Left kidney (tissue), 2 donors: Measurements from ENCODE around the gene WFIKKN1. TPM values are rescaled to one million over a fixed set of nuclear protein-coding genes. Genes with fewer than 3 reads are reported as not detected.
"Not testable (repeated sequence)": the region's sequence is repeated elsewhere in the genome, so short reads cannot be mapped to it uniquely, and the experiment has no call there.

Experiments
- DNase-seq: peaks from one replicate; pipeline ENCODE4 v3.0.0-alpha.2; 2013
- polyA plus RNA-seq: library from polyadenylated mRNA; unstranded; fragments of 120-200 nt; gene quantifications from one replicate; pipeline ENCODE4 v1.2.1, GENCODE V29; 2013; ENCODE audit not compliant: insufficient read length

WFIKKN1 gene
- polyA plus RNA-seq, 1 donor = 1.5 TPM

DNA sequence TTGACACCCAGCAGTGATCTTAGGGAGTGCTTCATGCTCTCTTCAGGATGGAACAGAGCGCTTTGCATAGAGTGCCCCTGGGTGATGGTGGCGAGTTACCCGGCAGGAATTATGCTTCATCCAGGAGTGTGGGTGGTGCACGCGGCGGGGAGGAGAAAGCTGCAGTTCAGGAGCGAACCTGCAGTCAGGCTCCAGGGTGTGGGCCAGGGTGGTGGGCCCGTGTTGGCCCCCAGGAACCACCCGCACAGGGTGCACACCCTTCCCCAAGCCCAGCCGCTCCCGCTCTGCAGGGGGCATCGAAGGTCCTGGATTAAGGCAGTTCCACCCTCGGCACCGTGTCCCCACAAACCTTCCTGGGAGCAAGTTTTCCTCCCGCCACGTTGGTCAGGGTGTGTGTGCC, 37.0 kb upstream of the WFIKKN1 start:
- no peak for DNase-seq

DNA sequence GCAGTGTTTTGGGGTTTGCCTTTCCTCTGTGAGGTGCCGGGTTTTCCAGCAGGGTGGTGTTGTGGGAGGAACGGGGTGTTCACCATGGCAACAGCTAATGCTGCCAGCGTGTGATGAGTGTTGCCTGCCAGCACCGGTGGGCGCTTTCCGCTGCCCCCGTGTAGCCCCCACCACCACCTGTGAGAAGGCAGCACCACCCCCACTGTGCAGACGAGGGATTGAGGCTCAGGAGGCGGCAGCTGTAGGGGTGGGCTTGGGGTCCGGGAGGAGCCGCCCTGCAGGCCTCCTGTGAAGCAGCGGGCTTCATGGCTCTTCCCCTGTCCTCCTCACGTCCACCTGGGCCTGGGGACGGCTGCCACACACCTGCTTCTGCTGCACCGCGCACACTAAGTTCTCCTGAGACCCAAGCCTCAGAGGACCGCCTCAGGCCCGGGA, 35.7 kb upstream of the WFIKKN1 start:
- DNase-seq = no peak

DNA sequence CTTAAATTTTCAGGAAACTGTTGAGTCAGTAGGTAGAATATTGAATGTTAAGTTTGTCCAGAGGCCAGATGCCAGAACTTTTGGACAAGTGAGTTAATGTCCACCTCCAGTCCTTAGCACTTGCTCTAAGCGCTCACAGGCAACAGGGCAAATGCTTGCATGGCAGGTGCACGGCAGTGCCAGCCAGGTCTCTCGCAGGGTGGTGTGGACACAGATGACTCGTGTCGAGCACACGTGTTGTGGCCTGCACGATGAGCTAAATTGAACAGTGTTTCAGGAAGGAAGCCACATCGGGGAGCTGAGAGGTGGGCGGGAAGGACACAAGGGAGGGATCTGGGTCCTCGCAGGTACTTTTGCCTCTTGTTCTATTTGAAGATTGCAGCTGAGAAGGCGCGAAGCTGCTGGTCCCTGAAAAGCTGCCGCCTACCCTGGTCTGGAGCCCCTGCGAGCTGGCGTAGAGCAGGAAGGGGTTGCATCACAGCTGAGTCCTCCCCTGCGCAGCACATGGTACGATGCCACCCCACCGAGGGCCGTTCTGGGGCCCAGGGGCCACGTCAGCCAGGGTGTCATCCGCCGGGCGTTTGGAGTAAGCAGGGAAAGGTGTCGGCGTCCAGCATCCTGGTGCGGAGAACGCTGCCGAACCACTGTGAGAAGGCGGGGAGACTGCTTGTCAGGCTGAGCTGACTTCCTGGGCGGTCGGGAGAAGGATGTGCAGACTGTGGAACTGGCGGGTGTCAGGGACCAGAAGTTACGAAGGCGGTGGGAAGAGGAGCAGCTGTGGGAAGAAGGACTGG, 34.6 kb upstream of the WFIKKN1 start:
- DNase-seq = no peak

DNA sequence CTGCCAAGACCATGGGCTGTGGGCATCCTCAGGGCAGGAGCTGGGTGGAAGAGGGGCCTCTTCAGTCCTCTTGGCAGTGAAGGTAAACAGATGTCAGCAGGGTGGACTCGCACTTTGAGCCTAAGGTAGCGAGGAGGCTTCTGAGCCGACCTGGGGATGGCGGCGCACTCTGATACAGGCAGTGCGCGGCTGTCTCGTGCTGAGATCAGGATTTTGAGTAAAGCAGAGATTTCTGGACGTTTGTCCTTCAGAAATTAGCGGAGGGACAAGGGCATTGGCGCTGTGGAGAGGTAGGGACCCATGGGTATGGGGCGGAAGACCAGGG, 34.1 kb upstream of the WFIKKN1 start:
- no peak for DNase-seq

DNA sequence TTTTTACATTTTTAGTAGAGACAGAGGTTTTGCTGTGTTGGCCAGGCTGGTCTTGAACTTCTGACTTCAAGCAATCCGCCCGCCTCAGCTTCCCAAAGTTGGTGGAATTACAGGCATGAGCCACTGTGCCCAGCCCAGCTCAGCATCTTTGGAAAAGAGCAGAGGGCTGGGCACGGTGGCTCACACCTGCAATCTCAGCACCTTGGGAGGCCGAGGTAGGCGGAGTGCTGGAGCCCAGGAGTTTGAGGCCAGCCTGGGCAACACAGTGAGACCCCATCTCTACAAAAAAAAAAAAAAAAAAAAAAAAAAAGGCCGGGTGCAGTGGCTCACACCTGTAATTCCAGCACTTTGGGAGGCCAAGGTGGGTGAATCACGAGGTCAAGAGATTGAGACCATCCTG, 33.1 kb upstream of the WFIKKN1 start:
- DNase-seq = not testable (repeated sequence)

DNA sequence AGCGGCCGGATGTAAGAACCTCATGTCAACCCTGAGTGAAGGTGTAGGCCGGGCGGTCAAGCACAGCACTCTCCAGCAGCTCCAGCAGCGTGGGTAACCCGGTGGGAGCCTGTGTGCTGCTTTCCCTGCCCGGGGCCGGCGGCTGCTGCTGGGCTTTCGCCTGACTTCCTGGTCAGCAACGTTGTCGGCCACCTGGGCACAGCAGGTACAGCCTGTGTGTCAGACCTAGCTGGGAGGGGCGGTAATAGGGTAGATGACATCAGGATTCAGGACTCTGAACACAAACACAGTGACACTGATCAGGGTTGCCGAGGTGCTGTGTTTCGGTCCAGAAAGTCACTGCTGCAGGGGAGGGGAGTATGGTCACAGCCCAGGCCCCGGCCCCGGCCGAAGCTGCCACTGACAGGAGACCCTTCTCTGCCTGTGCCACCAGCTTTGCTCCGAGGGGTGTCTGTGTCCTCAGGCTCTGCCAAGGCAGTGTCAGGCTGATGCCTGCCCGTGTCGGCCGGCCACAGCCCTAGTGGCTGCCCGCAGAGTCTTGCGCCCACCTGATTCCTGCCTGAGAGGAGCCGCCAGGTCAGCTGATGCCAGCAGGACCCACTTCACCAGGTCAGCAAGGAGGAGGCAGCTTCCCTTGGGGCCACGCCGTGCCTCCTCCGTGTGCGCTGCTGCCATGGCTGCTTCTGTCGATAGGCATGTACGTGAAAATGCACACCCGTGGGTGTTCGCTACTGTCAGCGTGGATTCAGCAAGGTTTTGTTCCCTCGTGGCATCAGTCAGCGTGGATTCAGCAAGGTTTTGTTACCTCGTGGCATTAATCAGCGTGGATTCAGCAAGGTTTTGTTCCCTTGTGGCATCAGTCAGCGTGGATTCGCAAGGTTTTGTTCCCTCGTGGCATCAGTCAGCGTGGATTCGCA, 31.7 kb upstream of the WFIKKN1 start:
- DNase-seq = no peak

DNA sequence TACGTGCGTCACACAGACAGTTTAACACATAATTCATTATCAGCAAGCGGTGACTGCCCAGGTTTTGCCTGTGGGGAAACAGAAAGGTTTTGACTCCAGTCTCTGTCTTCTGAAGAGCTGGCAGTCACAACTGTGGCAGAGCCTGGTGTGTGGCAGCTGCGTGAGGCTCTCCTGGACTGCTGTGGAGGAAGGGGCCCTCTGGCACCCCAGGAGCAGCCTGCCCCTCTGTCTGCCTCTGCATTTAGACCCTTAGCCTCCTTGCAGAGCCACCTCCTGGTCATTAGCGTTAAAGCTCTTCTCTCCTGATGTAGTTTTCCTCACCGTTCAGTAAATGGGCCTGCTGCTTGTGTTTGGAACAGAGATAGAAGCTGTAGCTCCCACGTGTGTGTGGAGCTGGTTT, 30.0 kb upstream of the WFIKKN1 start:
- no peak for DNase-seq

DNA sequence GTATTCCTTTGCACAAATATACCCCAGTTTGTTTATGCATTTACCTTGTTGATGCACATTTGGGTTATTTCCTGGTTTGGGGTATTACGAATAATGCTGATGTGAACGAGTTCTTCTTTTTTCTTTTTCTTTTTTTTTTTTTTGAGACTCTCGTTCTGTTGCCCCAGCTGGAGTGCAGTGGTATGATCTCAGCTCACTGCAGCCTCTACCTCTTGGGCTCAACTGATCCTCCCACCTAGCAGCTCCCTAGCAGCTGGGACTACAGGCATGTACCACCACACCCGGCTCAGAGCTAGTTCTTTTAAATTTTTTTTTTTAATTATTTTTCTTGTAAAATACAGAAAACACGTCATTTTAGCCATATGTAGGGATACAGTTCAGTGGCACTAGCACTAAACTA, 26.9 kb upstream of the WFIKKN1 start:
- no peak for DNase-seq

DNA sequence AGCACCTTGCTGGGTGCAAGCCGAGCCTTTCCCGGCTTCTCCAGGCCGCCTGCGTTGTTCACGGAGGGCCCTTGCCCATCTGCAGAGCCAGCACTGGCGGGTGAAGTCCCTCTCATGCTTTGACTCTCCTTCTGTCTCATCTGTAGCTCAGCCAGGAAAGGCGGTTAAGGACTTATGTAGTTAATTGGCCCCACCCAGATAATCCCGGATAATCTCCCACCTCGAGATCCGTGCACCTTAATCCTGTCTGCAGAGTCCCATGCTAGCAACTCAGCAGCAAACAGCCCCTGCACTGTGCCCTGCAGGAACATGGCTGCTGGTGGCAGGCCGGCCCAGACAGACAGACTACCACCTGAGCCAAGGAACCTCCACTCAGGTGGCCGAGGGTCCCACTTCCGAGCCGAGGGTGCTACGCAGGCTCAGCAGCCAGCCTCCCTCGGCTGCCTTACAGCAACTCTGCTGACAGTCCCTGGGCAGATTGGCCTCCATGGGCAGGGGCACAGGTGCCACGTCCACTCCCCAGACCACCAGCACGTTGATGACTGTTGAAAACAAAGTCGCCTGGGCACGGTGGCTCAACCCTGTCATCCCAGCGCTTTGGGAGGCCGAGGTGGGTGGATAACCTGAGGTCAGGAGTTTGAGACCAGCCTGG, 24.0 kb upstream of the WFIKKN1 start:
- no peak for DNase-seq

DNA sequence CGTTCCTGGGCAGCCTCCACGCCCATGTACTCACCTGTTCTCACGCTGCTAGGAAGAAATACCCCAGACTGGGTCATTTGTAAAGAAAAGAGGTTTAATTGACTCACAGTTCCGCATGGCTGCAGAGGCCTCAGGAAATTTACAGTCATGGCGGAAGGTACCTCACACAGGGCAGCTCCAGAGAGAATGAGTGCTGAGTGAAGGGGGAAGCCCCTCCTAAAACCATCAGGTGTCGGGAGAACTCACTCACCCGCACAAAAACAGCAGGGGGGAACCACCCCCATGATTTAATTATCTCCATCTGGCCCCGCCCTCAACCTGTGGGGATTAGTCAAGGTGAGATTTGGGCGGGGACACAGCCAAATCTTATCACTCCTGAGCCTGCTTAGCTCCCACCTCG, 22.8 kb upstream of the WFIKKN1 start:
- DNase-seq = no peak

DNA sequence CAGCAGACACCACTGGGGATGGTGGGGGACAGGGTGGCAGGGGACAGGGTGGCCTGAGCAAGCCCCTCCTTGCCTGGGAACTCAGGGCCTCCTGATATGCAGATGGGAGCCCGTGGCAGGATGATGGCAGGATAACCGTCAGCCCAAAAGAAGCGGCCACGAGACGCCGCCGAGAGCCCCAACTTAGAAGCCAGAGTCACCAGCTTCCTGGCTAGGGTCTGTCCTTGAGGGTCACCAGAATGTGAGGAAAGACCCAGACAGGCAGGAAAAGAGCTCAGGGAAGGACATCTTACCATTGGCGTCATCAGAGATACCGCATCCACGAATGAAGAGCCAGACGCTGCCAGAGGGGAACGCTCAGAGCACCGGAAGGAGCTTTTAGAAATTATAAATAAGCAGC, 21.5 kb upstream of the WFIKKN1 start:
- no peak for DNase-seq

DNA sequence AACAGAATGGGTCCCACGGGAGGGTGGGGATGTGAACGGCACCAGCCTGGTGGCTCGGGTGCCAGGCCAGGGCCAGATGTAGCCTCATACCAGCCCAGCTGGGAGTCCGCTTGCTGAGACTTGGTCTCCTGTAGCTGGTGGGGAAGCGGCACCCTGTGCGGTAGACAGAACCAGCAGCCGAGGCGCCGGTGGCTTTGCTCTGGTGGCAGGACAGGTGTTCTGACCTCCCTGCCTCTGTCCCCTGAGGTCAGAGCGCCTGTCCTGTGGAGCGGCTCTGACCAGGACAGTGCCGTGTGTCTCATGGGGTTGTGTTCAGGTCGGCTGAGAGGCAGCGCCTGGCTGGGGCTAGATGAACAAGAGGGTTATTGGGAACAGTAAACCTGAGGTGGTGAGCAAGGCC, 20.8 kb upstream of the WFIKKN1 start:
- DNase-seq = no peak

DNA sequence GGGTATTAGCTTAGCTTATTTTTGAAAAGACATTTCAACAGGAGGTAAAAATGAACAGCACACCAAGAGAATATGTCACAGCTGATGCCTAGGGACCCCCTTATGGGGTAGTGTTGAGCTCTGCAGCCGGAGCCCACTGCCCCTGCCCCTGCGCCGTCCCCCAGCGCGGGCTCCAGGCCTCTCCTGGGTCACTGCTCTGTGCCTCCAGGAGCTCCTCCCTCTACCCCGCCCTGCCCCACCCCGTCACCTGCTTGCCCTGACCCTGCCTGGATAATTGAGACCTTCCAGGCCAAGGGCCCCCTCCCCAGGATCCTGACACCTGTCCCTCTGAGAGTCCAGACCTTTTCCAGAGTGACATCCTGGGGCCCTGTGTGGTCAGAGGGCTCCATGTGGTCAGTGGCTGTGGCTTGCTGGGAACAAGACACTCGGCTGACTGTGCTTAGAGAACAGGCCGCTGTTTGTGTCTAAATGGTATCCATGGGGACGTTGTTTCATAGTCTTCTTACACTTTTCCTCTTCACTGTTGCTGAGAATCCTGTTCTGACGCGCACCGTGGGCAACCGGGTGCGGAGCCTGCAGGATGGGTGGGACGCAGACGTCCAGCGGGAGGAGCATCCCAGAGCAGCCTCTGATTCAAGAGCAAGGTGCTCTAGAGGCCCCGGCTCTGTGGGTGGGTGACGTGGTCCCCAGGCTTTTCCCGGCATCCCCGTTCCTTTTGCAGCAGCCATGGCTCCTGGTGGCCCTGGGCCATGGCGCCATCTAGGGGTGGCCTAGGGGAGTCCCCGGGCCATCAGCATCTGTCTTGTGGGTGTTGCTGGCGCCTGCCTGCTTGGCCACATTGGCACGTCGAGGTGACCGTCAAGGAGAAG, 20.0 kb upstream of the WFIKKN1 start:
- no peak for DNase-seq

DNA sequence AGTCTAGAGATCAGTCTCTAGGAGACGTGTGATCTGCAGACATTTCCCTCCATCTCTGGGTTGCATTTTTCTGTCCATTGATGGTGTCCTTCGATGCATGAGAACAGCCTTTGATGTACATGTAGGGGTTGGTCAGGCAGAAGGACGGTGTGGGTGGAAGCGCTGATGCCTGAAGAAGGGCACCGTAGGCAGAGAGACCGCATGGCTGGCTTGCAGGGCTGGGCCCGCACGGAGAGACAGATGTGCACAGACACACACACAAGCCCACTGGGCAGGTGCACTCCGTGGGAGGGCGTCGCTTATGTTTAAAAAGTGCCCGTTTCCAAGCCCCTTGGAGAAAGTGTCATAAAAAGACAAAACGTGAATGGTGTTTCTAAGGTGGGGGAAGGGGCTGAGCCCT, 15.7 kb upstream of the WFIKKN1 start:
- no peak for DNase-seq

DNA sequence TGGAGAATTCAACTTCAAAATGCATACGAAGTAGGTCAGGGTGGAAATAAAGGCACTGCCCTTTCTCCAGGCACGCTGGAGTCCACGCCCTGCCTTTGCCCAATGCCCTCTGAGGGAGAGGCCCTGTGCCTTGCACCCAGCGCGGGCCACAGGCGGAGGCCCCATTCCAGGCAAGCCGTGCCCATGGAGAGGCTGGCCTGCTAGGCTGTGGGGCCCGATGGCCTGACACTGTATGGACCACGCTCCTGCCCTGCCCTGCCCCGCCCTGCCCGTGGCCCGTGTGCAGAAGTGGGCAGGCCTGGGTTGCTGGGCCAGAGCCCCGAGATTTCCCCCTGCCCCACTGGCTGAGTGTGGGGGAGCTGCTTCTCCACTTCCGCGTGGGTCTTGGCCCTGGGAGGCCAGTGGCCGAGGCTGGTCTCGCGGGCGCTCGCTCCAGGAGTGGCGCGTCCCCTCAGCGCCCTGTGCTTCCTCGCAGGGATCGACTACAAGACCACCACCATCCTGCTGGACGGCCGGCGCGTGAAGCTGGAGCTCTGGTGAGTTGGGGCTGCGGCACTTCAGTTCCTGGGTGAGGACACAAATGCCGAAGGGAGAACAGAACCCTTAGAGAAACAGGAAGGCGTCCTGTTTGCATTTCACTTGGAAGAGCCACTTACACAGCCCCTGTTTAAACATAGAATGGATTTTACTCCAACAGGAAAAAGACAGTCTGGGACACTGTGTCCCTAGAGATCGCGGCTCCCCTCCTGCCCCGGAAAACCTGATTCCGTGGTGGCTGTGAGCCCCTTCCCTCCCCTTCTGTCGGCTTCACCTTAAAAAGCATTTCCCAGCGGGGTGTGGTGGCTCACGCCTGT, 13.8 kb upstream of the WFIKKN1 start:
- DNase-seq = no peak

DNA sequence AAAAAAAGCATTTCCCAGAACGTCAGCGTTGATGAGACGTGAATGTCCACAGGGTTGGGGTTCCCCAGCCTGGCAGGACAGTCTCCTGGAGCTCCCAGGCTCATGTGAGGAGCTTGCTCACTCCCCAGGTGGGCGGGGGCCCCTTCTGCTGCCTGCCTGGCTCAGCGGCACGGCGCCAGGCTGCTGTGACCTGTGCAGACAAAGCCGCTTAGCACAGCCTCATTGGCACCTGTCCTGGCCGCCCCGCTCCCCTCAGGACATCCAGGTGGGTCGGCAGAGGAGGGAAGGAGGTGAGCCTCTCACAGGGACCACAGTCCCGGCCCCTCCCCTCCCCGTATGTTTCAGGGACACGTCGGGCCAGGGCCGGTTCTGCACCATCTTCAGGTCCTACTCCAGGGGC, 12.9 kb upstream of the WFIKKN1 start:
- DNase-seq = no peak

DNA sequence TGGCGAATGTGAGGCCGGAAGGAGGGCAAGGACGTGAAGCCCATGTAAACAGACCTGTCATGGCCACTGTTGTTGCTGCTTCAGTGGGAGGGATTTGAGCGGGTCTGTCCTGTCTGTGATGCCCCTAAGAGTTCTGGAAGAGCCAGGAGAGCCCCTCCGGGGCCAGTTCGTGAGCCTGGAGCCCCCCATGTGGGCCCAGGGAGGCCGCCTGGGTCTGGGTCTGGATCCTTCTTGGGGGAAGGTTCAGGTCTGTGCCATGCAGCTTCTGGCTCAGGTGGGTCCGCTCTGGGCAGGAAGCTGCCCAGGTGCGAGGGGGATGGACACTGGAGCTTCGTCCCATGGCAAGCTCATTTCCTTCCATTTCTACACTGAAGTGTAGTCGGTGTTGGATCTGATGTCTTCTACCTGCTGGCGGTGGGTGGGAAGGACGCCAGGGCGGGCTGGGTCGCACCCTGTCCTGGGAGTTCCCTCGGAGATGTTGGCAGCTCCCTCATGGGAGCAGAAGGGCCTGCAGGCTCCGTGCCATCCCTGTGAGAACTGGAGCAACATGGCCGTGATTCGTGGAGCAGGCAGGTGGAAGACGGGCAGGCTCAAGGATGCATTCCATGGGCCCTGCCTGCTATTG, 11.2 kb upstream of the WFIKKN1 start:
- no peak for DNase-seq

DNA sequence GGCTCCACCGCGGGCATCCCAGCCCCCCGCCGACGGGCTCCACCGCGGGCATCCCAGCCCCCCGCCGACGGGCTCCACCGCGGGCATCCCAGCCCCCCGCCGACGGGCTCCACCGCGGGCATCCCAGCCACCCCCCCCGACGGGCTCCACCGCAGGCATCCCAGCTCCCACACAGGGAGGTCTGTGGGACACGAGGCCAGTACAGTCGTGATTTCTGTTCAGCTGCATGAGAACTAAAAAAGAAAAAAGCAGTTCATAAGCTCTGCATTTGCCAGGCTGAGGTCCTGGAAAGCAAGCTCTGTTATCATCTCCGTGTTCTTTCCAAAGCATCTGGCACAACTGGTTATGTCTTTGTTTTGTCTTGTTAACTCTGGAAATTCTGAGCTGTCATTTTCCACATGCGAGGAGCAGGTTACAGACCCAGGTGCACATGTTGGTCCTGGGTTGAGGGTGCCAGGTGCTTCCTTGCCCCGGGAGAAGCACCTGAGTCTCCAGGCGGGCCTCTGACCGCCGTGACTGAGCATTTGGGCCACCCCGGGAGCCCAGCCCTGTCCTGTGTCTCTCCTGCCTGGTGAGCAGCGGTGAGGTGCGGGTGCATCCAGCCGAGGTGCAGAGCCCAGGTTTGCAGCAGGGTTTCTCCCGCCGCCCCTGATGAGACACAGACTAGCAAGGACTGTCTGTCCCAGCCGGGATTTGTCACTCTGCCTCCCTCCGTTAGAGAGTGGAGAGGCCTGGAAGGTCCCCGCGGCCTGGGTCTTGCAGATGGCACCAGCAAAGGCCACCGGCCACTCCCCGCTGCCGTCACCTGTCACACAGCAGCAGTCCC, 9.9 kb upstream of the WFIKKN1 start:
- no peak for DNase-seq

DNA sequence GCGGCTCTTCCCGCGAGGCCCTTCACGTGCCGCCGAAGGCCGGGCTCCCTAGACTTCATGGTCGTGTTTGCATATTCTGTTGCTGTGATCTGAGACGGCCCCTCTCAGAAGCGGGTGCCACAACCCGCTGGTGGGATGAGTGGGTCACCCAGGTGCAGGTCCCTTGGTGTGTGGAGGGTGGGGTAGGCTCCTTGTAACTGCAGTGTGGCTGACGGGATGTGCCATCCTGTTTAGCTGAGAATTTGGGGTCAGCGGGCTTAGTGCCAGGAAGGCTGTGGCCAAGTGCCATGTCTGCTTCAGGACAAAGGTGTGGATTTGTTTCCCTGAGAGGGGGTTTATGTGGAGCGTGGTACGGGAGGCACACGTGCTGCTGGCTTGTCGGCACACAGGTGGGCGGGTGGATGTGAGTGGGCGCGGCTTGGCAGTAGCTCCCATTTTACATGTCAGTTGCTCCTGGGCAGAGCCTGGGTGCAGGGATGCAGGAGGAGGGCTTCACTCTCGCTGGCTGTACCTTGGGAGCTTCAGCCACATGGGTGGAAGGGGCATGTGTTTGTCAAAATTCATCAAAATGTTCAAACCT, 9.2 kb upstream of the WFIKKN1 start:
- no peak for DNase-seq
